ENCODE data around the gene MYH8.

MYH8 gene

GRCh38 chr17:10420811-10421210 lies 939 bp downstream of the MYH8 start:
- H3K4me3 ChIP-seq (ENCODE audit: low read depth, low read length) = no peak overlapping the region
- DNase-seq (ENCODE audit: low read depth) = no peak

GRCh38 chr17:10417431-10417830 lies 4.3 kb downstream of the MYH8 start:
- H3K4me3 ChIP-seq (ENCODE audit: low read depth, low read length) = no peak overlapping the region
- no peak for TF ChIP-seq CTCF (conservative IDR thresholded peaks at IDR 0.05; ENCODE audit: low read depth, low read length)
- no peak for DNase-seq (ENCODE audit: low read depth)

More at GRCh38 chr17:10420811-10421210, 939 bp downstream of the MYH8 start:
- no peak for TF ChIP-seq CTCF (conservative IDR thresholded peaks at IDR 0.05; ENCODE audit: low read depth, low read length)

DNA sequence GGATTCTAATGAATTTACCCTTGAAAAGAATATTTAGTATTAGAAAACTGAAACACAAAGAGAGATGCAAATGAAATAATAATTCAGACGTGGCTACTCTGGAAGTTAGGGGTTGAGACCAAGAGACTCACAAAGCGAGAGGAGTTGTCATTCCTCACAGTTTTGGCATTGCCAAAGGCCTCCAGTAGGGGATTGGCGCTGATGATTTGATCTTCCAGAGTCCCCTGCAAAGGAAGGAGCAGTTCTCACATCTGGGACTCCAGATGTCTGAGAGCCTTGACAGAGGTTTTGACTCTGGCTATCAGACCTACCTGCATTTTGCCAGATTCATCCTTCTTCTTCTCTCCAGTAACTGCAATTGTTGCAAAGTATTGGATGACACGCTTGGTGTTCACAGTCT lies 6.6 kb downstream of the MYH8 start:
- DNase-seq (ENCODE audit: low read depth) = no peak
- no peak overlapping the region for H3K4me3 ChIP-seq (ENCODE audit: low read depth, low read length)
- TF ChIP-seq CTCF (conservative IDR thresholded peaks at IDR 0.05; ENCODE audit: low read depth, low read length) = no peak

DNA sequence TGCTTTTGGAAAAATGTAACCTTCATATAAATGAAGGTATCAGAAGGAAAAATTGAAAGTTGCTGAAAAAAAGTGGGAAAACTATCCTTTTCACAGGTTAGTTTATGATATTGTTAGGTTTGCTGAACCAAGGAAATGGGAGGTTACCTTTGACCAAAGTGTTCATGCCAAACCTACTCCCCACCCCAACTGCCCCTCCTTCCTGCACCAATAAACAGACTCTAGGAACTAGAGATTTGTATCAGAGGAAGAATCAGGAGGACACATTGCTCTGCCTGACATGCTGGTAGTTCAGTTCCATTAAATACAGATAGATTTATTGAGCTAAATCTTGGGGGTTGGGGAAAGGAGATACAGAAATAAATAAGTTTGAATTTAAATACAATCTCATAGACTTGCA lies 18.2 kb downstream of the MYH8 start:
- DNase-seq (ENCODE audit: low read depth) = no peak
- no peak overlapping the region for H3K4me3 ChIP-seq (ENCODE audit: low read depth, low read length)
- TF ChIP-seq CTCF (conservative IDR thresholded peaks at IDR 0.05; ENCODE audit: low read depth, low read length) = no peak

DNA sequence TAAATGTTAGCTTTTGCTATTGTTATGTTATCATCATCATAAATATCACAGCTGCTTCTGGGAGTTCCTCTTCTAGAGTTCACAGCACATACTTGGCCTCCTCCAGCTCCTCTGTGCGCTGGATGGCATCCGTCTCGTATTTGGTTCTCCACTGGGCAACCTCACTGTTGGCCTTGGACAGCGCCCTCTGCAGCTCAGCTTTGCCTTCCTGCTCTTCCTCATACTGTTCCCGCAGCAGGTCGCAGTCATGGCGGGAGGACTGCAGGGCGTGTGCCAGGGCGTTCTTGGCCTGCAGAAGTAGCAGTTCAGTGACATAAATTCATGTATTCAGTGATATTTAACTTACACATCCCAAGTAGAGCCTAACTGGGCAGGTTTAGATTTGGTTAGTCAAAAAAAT lies 23.4 kb downstream of the MYH8 start:
- DNase-seq (ENCODE audit: low read depth) = no peak
- TF ChIP-seq CTCF (conservative IDR thresholded peaks at IDR 0.05; ENCODE audit: low read depth, low read length) = no peak
- H3K4me3 ChIP-seq (ENCODE audit: low read depth, low read length) = no peak overlapping the region

DNA sequence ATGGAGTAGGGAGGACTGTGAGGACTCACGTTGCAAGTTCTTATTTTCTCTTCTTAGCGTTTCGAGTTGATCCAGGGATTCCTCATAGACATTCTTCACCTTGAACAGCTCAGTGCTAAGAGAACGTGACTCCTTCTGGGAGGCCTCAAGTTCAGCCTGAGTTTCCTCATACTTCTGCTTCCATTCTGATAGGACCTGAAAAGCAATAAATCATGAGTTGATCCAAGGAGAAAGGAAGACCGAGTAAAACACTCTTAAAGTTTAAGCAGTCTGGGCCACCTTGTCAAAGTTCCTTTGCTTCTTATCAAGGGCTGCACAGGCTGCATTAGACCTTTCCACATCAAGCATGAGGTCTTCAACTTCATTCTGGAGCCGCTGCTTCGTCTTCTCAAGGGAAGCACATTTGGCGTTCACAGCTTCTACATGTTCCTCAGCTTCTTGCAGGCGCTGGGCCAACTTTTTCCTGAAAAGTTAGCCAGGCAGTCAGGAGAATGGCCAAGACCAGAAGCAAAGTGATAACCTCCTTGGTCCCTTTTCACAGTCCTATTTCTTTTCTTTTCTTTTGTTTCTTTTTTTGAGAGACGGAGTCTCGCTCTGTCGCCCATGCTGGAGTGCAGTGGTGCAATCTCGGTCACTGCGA lies 25.1 kb downstream of the MYH8 start:
- TF ChIP-seq CTCF (conservative IDR thresholded peaks at IDR 0.05; ENCODE audit: low read depth, low read length) = no peak
- no peak overlapping the region for H3K4me3 ChIP-seq (ENCODE audit: low read depth, low read length)
- no peak for DNase-seq (ENCODE audit: low read depth)

GRCh38 chr17:10394201-10394887 lies 27.4 kb downstream of the MYH8 start:
- TF ChIP-seq CTCF (conservative IDR thresholded peaks at IDR 0.05; ENCODE audit: low read depth, low read length) = no peak
- no peak for DNase-seq (ENCODE audit: low read depth)
- H3K4me3 ChIP-seq (ENCODE audit: low read depth, low read length) = no peak overlapping the region

All from choroid plexus epithelial cell (primary cell).